ENCODE data around the gene SLC35F1.
A peak's percentile ranks its signal among the peaks of the same experiment; 100 is the strongest.
"Not testable (repeated sequence)": the region's sequence is repeated elsewhere in the genome, so short reads cannot be mapped to it uniquely, and the experiment has no call there.

SLC35F1 gene

DNA sequence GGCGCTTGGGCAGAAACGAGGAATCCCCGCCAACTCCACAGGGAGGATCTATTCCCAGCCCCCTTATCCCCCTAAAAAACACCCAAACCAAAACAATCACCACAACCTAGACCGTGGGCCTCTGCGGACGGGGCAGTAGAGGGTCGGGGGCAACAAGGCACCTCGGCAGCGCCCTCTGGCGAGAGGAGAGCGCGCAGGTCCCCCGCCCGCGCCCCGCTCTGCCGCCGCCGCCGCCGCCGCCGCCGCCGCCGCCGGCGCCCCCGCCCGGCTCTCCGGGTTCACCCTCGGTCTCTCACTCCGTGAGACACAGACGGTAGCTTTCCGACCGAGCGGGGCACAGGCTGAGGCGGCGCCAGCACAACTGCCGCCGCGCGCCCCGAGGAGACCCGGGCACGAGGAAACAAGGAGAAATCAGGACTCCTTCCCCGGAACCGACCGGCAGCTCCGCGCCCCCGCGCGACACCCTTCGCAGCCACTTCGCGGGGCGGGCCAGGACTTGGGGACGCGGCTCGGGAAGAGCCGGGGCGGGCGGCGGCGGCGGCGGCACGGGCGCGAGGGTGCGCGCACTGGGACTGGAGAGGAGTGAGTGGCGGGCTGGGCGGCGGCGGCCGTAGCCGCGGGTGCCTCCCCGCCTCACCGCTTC lies at the start of gene SLC35F1:
Gene SLC35F1, plus strand, starts transcription at position 307 of the 643 bp plus-strand sequence.
- DNase-seq, result peak; percentile 45 to 50

DNA sequence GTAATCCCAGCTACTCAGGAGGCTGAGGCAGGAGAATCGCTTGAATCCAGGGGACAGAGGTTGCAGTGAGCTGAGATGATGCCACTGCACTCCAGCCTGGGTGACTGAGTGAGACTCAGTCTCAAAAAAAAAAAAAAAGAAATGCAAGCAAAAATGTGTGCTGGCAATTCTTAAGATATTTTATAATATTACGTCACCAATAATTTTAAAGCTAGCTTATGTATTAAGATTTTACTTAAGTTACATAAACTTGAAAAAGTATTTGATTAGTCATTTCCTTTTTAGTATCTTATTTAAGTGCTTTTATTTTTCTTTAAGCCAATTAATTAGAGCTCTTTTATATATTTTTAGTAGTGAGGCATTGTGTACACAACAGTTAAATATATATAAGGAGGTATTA lies 48.5 kb upstream of the SLC35F1 start:
- DNase-seq, result not testable (repeated sequence)

- DNase-seq, result no peak
These were observed 45.5 kb upstream of the SLC35F1 start for GRCh38 chr6:117861545-117861944.

- no peak for DNase-seq
These were observed 40.5 kb upstream of the SLC35F1 start for GRCh38 chr6:117866561-117866960.

- no peak for DNase-seq
These were observed 36.4 kb upstream of the SLC35F1 start for GRCh38 chr6:117870486-117871242.

- DNase-seq, result no peak
These were observed 26.2 kb upstream of the SLC35F1 start for GRCh38 chr6:117880824-117881223.

- no peak for DNase-seq
These were observed 16.9 kb upstream of the SLC35F1 start for GRCh38 chr6:117890172-117890571.

- DNase-seq, result no peak
These were observed 532 bp upstream of the SLC35F1 start for GRCh38 chr6:117906507-117906957.

DNA sequence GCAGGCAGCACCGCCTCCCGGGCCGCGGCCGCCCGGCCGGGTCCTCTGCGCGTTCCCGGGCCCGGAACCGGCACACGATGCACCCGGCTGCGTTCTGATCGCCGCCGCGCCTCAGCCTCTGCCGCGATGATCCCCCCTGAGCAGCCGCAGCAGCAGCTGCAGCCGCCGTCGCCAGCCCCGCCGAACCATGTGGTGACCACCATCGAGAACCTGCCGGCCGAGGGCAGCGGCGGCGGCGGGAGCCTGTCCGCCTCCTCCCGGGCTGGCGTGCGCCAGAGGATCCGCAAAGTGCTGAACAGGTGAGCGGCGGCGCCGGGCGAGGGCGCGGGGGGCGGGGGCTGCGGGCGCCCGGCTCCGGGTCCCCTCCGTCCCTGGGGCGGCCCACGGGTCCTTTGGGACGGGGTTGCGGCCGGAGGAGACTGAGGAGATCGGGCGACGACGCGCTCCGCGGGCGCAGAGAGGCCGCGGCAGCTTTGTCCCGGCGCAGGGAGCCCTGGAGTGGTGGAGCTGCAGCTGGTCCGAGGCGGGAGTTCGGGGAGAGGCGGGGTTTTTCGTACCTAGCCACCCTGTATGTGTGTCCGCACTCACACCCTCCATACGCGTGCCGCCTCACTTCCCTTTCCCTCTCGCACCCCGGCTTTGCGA lies 659 bp downstream of the SLC35F1 start:
- DNase-seq, result peak; percentile 1 to 13

GRCh38 chr6:117908246-117909068 lies 1.4 kb downstream of the SLC35F1 start:
- DNase-seq, result no peak

DNA sequence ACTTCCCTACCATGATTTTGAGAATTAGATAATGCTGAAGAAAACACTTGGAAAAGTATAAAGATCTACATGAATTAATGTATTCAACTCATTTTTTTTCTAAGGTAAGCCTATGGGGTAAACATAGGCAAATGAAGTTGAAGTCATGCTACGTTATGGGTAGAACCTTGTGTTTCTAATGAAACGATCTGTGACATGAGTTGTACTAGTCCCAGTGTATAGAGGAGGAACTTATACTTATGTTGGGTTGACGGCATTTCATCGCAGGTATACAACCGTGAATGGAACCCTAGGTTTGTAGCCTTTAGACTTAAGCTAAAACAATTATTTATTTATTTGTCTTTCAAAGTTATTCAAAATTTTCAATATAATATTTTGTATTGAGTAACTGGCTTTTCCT lies 2.6 kb downstream of the SLC35F1 start:
- no peak for DNase-seq

DNA sequence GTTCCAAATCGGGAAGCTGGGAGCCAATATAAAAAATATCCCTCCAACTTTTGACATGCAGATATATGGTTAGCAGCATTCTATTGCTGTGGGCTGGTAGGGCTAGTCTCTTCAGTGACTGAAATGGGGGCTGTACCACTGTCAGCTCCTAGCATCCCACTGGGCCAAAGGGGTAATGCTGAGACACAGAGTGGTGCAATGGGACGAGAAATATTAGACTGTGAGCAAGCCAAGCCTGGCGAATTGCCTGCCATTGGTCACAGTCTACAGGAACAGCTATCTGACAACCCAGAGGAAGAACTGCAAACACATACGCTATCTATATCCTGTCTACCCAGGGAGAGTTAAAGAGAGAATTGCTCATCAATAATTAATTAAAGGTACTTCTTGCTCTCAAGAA lies 3.5 kb downstream of the SLC35F1 start:
- DNase-seq, result no peak

DNA sequence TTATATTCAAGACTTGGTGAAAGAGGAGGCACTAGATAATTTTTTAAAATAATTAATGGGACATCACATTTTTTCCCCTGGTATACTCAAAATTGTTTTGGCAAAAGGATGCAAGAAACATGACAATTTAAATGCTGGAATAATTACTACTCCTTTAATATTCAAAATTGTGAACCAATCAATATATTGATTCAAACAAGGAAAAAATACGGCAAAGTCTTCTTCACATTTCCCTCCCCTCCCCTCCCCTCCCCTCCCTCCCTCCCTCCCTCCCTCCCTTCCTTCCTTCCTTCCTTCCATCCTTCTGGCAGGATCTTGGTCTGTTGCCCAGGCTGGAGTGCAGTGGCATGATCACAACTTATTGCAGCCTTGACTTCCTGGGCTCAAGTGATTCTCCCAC lies 4.1 kb downstream of the SLC35F1 start:
- DNase-seq, result no peak

- DNase-seq, result no peak
These were observed 4.6 kb downstream of the SLC35F1 start for GRCh38 chr6:117911660-117912059.

DNA sequence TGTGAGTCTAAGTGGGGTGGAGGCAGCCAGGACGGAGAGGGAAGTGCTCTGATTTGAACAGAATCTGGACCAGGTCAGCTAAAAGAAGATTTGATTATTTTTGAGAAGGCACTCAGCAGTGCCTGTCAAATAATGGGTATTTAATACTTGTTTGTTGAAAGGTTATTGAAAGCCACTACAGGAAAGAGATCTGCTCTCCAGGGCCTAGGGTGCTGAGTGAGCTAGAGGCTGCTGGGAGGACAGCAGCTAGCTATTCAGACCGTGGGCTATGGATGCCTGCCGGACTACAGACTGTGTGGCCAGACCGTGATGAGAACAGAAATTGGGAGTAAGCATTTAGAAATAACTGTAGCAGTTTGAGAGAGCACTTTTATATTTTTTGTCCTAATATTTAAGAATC lies 8.8 kb downstream of the SLC35F1 start:
- DNase-seq, result no peak

- no peak for DNase-seq
These were observed 9.4 kb downstream of the SLC35F1 start for GRCh38 chr6:117916483-117916882.

GRCh38 chr6:117917176-117917575 lies 10.1 kb downstream of the SLC35F1 start:
- no peak for DNase-seq

DNA sequence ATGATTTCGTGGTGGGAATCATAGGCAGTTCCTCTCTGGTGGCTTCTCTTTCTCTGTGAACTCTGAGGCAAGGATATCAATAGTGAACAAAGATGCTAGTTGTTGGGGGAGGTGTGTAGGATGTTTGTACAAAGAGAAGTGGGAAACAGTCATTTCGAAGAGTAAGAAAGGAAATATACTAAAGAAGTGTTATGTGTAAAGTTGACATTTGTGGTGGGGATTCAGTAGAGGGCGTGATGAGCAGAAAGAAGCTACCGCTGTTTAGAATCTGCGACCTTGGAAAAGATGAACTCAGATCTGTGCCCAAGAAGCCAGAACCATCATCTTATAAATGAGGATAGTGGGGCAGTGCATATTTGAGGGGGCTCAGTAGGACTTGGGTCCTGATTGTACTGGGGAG lies 11.4 kb downstream of the SLC35F1 start:
- DNase-seq, result no peak

- no peak for DNase-seq
These were observed 12.2 kb downstream of the SLC35F1 start for GRCh38 chr6:117919275-117919674.

GRCh38 chr6:117919775-117920729 lies 13.0 kb downstream of the SLC35F1 start:
- DNase-seq, result no peak

- DNase-seq, result no peak
These were observed 17.6 kb downstream of the SLC35F1 start for GRCh38 chr6:117924690-117925089.

DNA sequence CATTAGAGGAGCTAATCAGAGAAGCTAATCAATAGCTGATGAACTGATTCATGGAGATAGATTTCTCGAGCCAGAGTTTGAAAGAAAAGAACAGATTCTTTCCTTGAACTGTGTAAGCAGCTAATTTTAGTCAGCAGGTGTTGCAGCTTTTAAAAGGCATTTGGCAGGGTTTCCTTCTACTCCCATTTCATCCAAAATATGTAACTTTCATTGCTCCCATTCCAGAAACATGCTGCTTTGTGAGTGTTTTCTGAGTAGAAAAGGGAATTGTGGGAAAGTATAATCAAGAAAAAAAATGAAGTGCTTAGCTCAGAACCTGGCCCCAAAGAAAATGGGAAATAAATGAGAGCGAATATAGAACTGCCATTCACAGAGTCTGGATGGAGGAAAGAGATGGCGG lies 20.8 kb downstream of the SLC35F1 start:
- no peak for DNase-seq
